Measurements from ENCODE around the gene ZP2. TPM values are rescaled to one million over a fixed set of nuclear protein-coding genes. Genes with fewer than 3 reads are reported as not detected.

The ZP2 gene
- total RNA-seq, 1 experiment from 2014 or later = not detected

- peaks cover 16% of the 10 kb centered on the region for H3K4me1 ChIP-seq (replicated peaks; ENCODE audit: insufficient read depth)
- no peak for TF ChIP-seq EZH2 (IDR thresholded peaks at IDR 0.05; ENCODE audit: low read depth)
- no peak for TF ChIP-seq CTCF (conservative IDR thresholded peaks at IDR 0.05)
- H3K27me3 ChIP-seq (ENCODE audit: insufficient read depth, low read depth) = no peaks in the 10 kb centered on the region
- H3F3A ChIP-seq (ENCODE audit: insufficient read depth, low read depth) = peaks cover 5% of the 10 kb centered on the region; the same call in 1 of the 2 replicates
- POLR2A ChIA-PET (ENCODE audit: unreplicated experiment) = no interaction called here
- no peaks in the 10 kb centered on the region for H3K9me3 ChIP-seq (ENCODE audit: insufficient read depth, low read depth)
- H3K4me2 ChIP-seq = no peak overlapping the region
- no peaks in the 10 kb centered on the region for H3K9me2 ChIP-seq (ENCODE audit: insufficient read depth)
- intact Hi-C loops (cut with micrococcal nuclease; ENCODE audit: unreplicated experiment) = no loop called here
- no peak for DNase-seq
- CTCF ChIA-PET = no interaction called here
- H3K27ac ChIP-seq = no peak overlapping the region
- H3K79me2 ChIP-seq (ENCODE audit: low read depth) = peaks cover 20% of the 10 kb centered on the region
- no TSS peak for BruUV-seq (replicated peaks)
- peaks cover 26% of the 10 kb centered on the region for H3K36me3 ChIP-seq (ENCODE audit: low read depth)
- no peak overlapping the region for H3K4me3 ChIP-seq
- H2AFZ ChIP-seq = no peak overlapping the region
- peaks cover 3% of the 10 kb centered on the region for H4K20me1 ChIP-seq (ENCODE audit: insufficient read depth)
These were observed 48.7 kb downstream of the ZP2 start for GRCh38 chr16:21162661-21163151.

- no peak for TF ChIP-seq EZH2 (IDR thresholded peaks at IDR 0.05; ENCODE audit: low read depth)
- TF ChIP-seq CTCF (conservative IDR thresholded peaks at IDR 0.05) = no peak
- H3K9me2 ChIP-seq (ENCODE audit: insufficient read depth) = no peaks in the 10 kb centered on the region
- POLR2A ChIA-PET (ENCODE audit: unreplicated experiment) = no interaction called here
- BruUV-seq (replicated peaks) = no TSS peak
- no peak overlapping the region for H3K4me3 ChIP-seq
- peaks cover 5% of the 10 kb centered on the region; the same call in 1 of the 2 replicates for H3F3A ChIP-seq (ENCODE audit: insufficient read depth, low read depth)
- peaks cover 16% of the 10 kb centered on the region for H3K4me1 ChIP-seq (replicated peaks; ENCODE audit: insufficient read depth)
- no peak overlapping the region for H3K27ac ChIP-seq
- intact Hi-C loops (cut with micrococcal nuclease; ENCODE audit: unreplicated experiment) = no loop called here
- H3K36me3 ChIP-seq (ENCODE audit: low read depth) = peaks cover 19% of the 10 kb centered on the region
- DNase-seq = no peak
- CTCF ChIA-PET = no interaction called here
- H2AFZ ChIP-seq = no peak overlapping the region
- H3K27me3 ChIP-seq (ENCODE audit: insufficient read depth, low read depth) = no peaks in the 10 kb centered on the region
- H3K4me2 ChIP-seq = no peak overlapping the region
- H3K9me3 ChIP-seq (ENCODE audit: insufficient read depth, low read depth) = no peaks in the 10 kb centered on the region
- peaks cover 3% of the 10 kb centered on the region for H4K20me1 ChIP-seq (ENCODE audit: insufficient read depth)
- H3K79me2 ChIP-seq (ENCODE audit: low read depth) = peaks cover 20% of the 10 kb centered on the region
These were observed 50.2 kb downstream of the ZP2 start for GRCh38 chr16:21161211-21161610.

GRCh38 chr16:21160276-21160675 lies 51.1 kb downstream of the ZP2 start:
- Histone ChIP-seq H3K4me3 (peak overlapping the region; percentile 87; the same call in 1 of the 2 replicates), H2AFZ (no peak overlapping the region), H3K4me1 (replicated peaks; ENCODE audit: insufficient read depth) (peaks cover 16% of the 10 kb centered on the region), H3K9me3 (ENCODE audit: insufficient read depth, low read depth) (no peaks in the 10 kb centered on the region), H3K27ac (no peak overlapping the region), H4K20me1 (ENCODE audit: insufficient read depth) (peaks cover 3% of the 10 kb centered on the region), H3K9me2 (ENCODE audit: insufficient read depth) (no peaks in the 10 kb centered on the region), H3K79me2 (ENCODE audit: low read depth) (peaks cover 20% of the 10 kb centered on the region), H3K27me3 (ENCODE audit: insufficient read depth, low read depth) (no peaks in the 10 kb centered on the region), H3F3A (ENCODE audit: insufficient read depth, low read depth) (0 out of 2 replicates have a peak, but pooled peaks cover 5% of the 10 kb centered on the region), H3K36me3 (ENCODE audit: low read depth) (peaks cover 19% of the 10 kb centered on the region), H3K4me2 (peak overlapping the region; percentile 95)
- ChIA-PET POLR2A (ENCODE audit: unreplicated experiment) (no interaction called here), CTCF (interaction anchor here (0.6 kb wide), 3 partner anchors 23 to 431 kb away, joined by 3 to 17 read pairs (median 4); no protein-coding TSS in a partner anchor)
- no peak for DNase-seq
- TF ChIP-seq EZH2 (IDR thresholded peaks at IDR 0.05; ENCODE audit: low read depth) (no peak), CTCF (conservative IDR thresholded peaks at IDR 0.05) (no peak)
- intact Hi-C loops (cut with micrococcal nuclease; ENCODE audit: unreplicated experiment) = no loop called here
- BruUV-seq (replicated peaks) = no TSS peak
